Activated CD8-positive, alpha-beta memory T cell treated with anti-CD3 and anti-CD28 coated beads, Interleukin-2, amount 10 ng/mL, durations not matched to agents 7 days and 5 days (primary cell): Measurements from ENCODE around the gene ADGRG3. TPM values are rescaled to one million over a fixed set of nuclear protein-coding genes. Genes with fewer than 3 reads are reported as not detected.

ENCODE experiments used
- ATAC-seq: fragments of 150-1000 bp; cut with Tn5 transposase; one replicate; pipeline ENCODE4 v1.10.0; 2021; ENCODE audit warnings: moderate library complexity
- CTCF ChIA-PET: fragments of 350-600 bp; sonication (Branson Sonifier 250); formaldehyde crosslinking; loops from one replicate; lab custom pipeline; 2021; ENCODE audit warnings: antibody characterized with exemption; lab: Charles Lee
- DNase-seq: peaks from one replicate; pipeline ENCODE4 v3.0.0-alpha.2; 2020
- H3K27ac Mint-ChIP-seq: one replicate; pipeline ENCODE4 v1.8.0; 2021; ENCODE audit warnings: mild to moderate bottlenecking, mixed read lengths
- H3K27me3 Mint-ChIP-seq: one replicate; pipeline ENCODE4 v1.8.0; 2021; ENCODE audit warnings: mixed read lengths
- H3K36me3 Mint-ChIP-seq: one replicate; pipeline ENCODE4 v1.8.0; 2021; ENCODE audit warnings: mild to moderate bottlenecking, mixed read lengths
- H3K4me1 Mint-ChIP-seq: one replicate; pipeline ENCODE4 v1.8.0; 2021; ENCODE audit warnings: mixed read lengths
- H3K4me3 Mint-ChIP-seq: one replicate; pipeline ENCODE4 v1.8.0; 2021; ENCODE audit warnings: mild to moderate bottlenecking, moderate library complexity, mixed read lengths
- H3K9me3 Mint-ChIP-seq: one replicate; pipeline ENCODE4 v1.8.0; 2022; ENCODE audit warnings: low read depth, mixed read lengths
- total RNA-seq, 2 experiments: library from RNA; stranded (reverse); gene quantifications; one replicate each; pipeline ENCODE4 v1.2.3, GENCODE V29; 2021

The ADGRG3 gene
- total RNA-seq, 2 experiments from 2014 or later = not detected

DNA sequence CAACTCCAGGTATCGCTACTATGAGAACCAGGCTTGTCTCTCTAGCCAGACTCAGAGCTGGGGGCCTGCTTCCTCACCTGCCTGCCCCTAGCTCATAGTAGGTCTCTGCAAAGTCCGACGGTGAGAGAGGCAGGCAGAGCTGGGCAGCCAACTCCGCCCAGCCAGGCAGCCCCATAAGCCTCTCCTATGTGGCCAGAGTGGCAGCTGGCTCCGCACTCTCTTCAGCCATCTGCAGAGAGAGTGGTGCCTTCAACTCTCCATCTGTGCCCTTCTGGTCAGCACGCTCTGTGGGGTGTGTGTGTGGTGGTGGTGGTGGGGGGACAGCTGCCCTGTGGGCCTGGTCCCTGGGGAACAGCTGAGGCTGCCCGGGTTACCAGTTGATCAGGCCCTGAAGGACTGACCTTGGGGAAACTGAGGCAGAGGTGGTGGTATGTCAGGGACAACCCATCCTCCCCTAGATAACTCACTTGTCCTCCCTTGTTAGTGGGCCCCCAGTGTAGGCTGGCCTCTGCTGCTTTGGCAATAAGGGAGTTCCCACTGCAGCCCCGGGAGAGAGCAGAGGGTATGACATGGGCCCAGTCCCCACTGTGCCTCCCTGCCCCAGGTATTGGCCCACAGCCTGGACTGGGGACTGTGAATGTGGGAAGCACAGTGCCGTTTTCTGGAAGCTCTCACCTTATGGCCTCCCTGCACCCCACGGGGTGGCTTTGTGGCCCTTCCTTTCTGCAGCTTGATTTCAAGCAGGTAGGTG lies 41.5 kb upstream of the ADGRG3 start:
- no peak overlapping the region for H3K27ac Mint-ChIP-seq

GRCh38 chr16:57627184-57627871 lies 40.8 kb upstream of the ADGRG3 start:
- Mint-ChIP-seq H3K9me3 (no peaks in the 10 kb centered on the region), H3K27me3 (peaks cover 16% of the 10 kb centered on the region), H3K4me3 (no peak overlapping the region), H3K27ac (no peak overlapping the region), H3K36me3 (no peaks in the 10 kb centered on the region), H3K4me1 (peaks cover 10% of the 10 kb centered on the region)
- DNase-seq (no peak), ATAC-seq (no peak)
- CTCF ChIA-PET = interaction anchor here (1.1 to 1.7 kb wide), 5 partner anchors 9 to 50 kb away, joined by 3 to 8 read pairs (median 4); no protein-coding TSS in a partner anchor

More for the DNA sequence above, 41.5 kb upstream of the ADGRG3 start:
- CTCF ChIA-PET = interaction anchor here (1.2 to 1.7 kb wide), 4 partner anchors 10 to 50 kb away, joined by 3 to 8 read pairs (median 4); no protein-coding TSS in a partner anchor
- DNase-seq (no peak), ATAC-seq (no peak)
- H3K27me3 Mint-ChIP-seq = peaks cover 16% of the 10 kb centered on the region
- H3K36me3 Mint-ChIP-seq = no peaks in the 10 kb centered on the region
- no peaks in the 10 kb centered on the region for H3K9me3 Mint-ChIP-seq
- H3K4me1 Mint-ChIP-seq = peaks cover 10% of the 10 kb centered on the region
- no peak overlapping the region for H3K4me3 Mint-ChIP-seq

- ATAC-seq (peak; percentile 72), DNase-seq (peak; percentile 72)
- Mint-ChIP-seq H3K36me3 (no peaks in the 10 kb centered on the region), H3K4me3 (peak within 1 kb of the TSS; percentile 61), H3K27me3 (peaks cover 16% of the 10 kb centered on the region), H3K9me3 (no peaks in the 10 kb centered on the region), H3K4me1 (peaks cover 10% of the 10 kb centered on the region), H3K27ac (peak within 1 kb of the TSS; percentile 48)
- CTCF ChIA-PET = interaction anchor here (0.8 to 1.7 kb wide), 6 partner anchors 9 to 38 kb away, joined by 3 to 8 read pairs (median 4); no protein-coding TSS in a partner anchor
These were observed 39.9 kb upstream of the ADGRG3 start, which contains the start of gene ADGRG1 for GRCh38 chr16:57628008-57628781. TSS of gene ADGRG1 (plus strand) at chr16:57628630. CDS start at chr16:57650288, 21,658 bp downstream.

DNA sequence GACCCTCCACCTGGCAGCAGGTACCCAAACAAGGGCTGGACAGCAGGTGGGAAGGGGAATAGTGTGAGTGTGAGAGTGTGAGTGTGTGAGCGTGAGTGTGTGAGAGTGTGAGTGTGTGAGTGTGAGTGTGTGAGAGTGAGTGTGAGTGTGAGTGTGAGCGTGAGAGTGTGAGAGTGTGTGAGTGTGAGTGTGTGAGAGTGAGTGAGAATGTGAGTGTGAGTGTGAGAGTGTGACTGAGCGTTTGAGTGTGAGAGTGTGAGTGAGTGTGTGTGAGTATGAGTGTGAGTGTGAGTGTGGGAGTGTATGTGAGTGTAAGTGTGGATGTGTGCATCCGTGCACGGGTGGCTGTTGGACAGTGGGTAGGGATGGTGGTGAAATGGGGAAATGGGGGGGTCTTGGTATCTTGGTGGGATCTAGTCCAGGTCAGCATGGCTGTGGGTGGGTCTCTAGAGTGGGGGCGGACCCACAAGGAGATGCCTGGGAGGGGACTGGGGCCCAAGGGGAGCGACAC lies 39.3 kb upstream of the ADGRG3 start:
- Mint-ChIP-seq H3K36me3 (no peaks in the 10 kb centered on the region), H3K9me3 (no peaks in the 10 kb centered on the region), H3K4me3 (peak overlapping the region; percentile 61), H3K27ac (peak overlapping the region; percentile 48), H3K4me1 (peaks cover 10% of the 10 kb centered on the region), H3K27me3 (peaks cover 16% of the 10 kb centered on the region)
- CTCF ChIA-PET = interaction anchor here (0.8 to 1.0 kb wide), 3 partner anchors 8 to 20 kb away, joined by 3 to 4 read pairs (median 3); no protein-coding TSS in a partner anchor
- DNase-seq (no peak), ATAC-seq (no peak)

GRCh38 chr16:57629516-57630406 lies 38.3 kb upstream of the ADGRG3 start:
- H3K9me3 Mint-ChIP-seq = no peaks in the 10 kb centered on the region
- DNase-seq = no peak
- no peaks in the 10 kb centered on the region for H3K36me3 Mint-ChIP-seq
- H3K4me1 Mint-ChIP-seq = peaks cover 10% of the 10 kb centered on the region
- no peak overlapping the region for H3K27ac Mint-ChIP-seq
- H3K27me3 Mint-ChIP-seq = peaks cover 16% of the 10 kb centered on the region
- CTCF ChIA-PET = interaction anchor here (0.7 to 1.7 kb wide), 4 partner anchors 18 to 110 kb away, joined by 3 to 4 read pairs (median 4); no protein-coding TSS in a partner anchor
- no peak overlapping the region for H3K4me3 Mint-ChIP-seq
- ATAC-seq = no peak

DNA sequence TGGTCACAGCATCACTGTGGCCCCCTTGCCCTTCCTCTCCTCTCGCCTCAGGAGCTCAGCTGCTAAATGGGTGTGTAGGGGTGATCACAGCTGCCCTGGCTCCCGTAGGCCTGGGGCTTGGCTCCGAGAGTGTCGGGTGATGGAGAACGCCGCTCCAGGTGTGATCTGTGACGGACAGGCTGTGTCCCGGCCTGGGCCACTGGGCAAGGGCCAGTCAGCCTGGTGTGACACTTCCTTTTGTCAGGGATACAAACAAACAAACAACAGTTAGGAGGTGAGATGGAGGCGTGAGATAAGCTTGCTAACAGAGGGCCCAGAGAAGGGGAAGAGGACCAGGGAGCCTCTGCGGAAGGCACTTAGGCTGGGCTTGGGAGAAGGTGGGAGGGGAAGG lies 37.7 kb upstream of the ADGRG3 start:
- no peak for ATAC-seq
- Mint-ChIP-seq H3K27me3 (peaks cover 15% of the 10 kb centered on the region), H3K4me1 (peaks cover 10% of the 10 kb centered on the region), H3K27ac (no peak overlapping the region), H3K4me3 (no peak overlapping the region), H3K9me3 (no peaks in the 10 kb centered on the region), H3K36me3 (no peaks in the 10 kb centered on the region)
- CTCF ChIA-PET = interaction anchor here (0.7 to 1.7 kb wide), 4 partner anchors 18 to 110 kb away, joined by 3 to 4 read pairs (median 4); no protein-coding TSS in a partner anchor
- DNase-seq = no peak

DNA sequence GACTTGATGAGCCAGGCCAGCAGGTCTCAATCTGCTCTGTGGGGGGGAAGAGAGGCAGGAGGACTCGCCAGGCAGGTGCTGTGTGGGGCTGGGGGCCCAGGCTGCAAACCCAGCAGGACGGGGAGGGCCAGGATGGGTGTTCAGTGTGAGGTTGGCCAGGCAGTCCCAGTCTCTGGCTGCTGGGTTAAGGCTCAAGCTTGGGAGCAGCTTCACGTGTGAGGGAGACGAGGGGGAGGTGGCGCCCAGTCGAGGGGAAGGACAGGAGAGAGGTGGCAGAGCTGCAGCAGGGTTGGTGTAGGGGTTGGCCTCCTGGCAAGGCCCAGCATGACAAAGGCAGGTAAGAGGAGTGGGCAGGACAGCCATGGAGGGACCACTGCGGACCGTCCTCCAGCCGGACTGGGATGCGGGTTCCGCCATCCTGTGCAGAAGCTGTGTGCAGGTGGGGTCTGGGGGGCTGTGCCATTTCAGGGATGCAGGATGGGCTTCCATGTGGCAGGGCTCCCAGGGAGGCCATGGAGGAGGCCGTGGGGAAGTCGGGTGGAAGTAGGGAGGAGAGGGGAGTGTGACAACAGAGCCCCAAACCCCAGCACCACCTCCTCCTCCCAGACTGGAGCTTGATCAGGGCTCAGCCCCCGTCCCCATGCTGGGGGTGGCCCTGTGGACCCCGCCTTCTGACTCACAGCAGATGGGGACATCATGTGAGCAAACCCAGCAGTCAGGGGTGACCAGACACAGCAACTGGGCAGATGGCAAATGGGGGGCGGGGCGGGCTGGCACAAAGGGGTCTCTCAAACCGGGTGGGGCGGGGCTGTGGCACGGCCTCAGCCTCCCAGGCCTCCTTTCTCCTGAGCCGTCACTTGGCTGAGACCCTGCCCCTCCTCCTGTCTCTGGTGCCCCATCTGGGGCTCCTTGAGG lies 36.9 kb upstream of the ADGRG3 start:
- DNase-seq (no peak), ATAC-seq (no peak)
- peaks cover 10% of the 10 kb centered on the region for H3K4me1 Mint-ChIP-seq
- peaks cover 14% of the 10 kb centered on the region for H3K27me3 Mint-ChIP-seq
- H3K36me3 Mint-ChIP-seq = no peaks in the 10 kb centered on the region
- CTCF ChIA-PET = interaction anchor here (0.7 to 1.7 kb wide), 5 partner anchors 14 to 111 kb away, joined by 3 to 4 read pairs (median 3); no protein-coding TSS in a partner anchor
- H3K9me3 Mint-ChIP-seq = no peaks in the 10 kb centered on the region
- H3K4me3 Mint-ChIP-seq = no peak overlapping the region
- H3K27ac Mint-ChIP-seq = no peak overlapping the region

GRCh38 chr16:57632568-57632967 lies 35.5 kb upstream of the ADGRG3 start:
- no peak for ATAC-seq
- Mint-ChIP-seq H3K4me3 (no peak overlapping the region), H3K36me3 (no peaks in the 10 kb centered on the region), H3K27ac (no peak overlapping the region), H3K4me1 (peaks cover 10% of the 10 kb centered on the region), H3K27me3 (peaks cover 20% of the 10 kb centered on the region), H3K9me3 (no peaks in the 10 kb centered on the region)
- DNase-seq = no peak
- CTCF ChIA-PET = interaction anchor here (2.2 to 8.8 kb wide), 2 partner anchors 15 to 56 kb away, joined by 9 to 71 read pairs; no protein-coding TSS in a partner anchor

DNA sequence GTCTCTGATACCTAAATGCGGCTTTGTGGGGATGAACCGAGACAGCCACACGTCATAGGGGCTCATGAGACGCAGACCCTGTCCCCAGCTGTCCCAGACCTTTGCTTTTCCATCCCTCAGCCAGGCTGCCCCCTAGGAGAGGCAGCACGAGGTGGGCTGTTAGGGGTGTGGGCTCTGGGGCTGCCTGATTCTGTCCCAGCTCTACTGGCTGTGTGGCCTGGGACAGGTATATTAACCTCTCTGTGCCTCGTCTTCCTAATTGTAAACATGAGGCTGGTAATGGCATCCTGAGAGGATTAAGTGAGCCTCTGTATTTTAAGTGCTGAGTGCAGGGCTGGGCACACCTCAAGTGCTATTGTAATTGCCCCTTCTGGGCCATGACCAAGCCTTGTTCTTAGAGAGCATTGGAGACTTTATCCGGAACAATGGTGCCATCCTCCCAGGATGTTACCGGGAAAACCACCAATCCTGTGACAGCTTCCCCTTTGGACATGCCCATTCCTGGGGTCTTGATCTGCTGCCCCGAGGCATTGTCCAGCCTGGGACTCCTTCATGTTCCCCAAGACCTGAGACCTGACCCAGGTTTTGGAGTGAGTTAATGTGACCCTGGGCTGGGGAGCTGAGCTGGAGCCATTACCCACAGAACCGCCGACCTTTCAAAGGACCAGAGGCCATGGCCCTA lies 34.6 kb upstream of the ADGRG3 start:
- DNase-seq (no peak), ATAC-seq (no peak)
- Mint-ChIP-seq H3K36me3 (no peaks in the 10 kb centered on the region), H3K4me3 (no peak overlapping the region), H3K9me3 (no peaks in the 10 kb centered on the region), H3K27ac (no peak overlapping the region), H3K27me3 (peaks cover 25% of the 10 kb centered on the region), H3K4me1 (peaks cover 6% of the 10 kb centered on the region)
- CTCF ChIA-PET = interaction anchor here (1.2 to 8.8 kb wide), 3 partner anchors 15 to 75 kb away, joined by 3 to 71 read pairs (median 9); no protein-coding TSS in a partner anchor

- Mint-ChIP-seq H3K27me3 (peaks cover 18% of the 10 kb centered on the region), H3K9me3 (no peaks in the 10 kb centered on the region), H3K36me3 (no peaks in the 10 kb centered on the region), H3K4me1 (no peaks in the 10 kb centered on the region), H3K27ac (no peak overlapping the region), H3K4me3 (no peak overlapping the region)
- DNase-seq = no peak
- CTCF ChIA-PET = interaction anchor here (0.9 to 8.8 kb wide), 4 partner anchors 10 to 74 kb away, joined by 3 to 71 read pairs (median 6); no protein-coding TSS in a partner anchor
- ATAC-seq = no peak
These were observed 33.9 kb upstream of the ADGRG3 start for GRCh38 chr16:57634171-57634570.
